Activated CD8-positive, alpha-beta memory T cell treated with anti-CD3 and anti-CD28 coated beads, Interleukin-2, amount 50 U/mL, for 24 hours (primary cell): Measurements from ENCODE around the gene ARHGAP40.
"Not testable (repeated sequence)": the region's sequence is repeated elsewhere in the genome, so short reads cannot be mapped to it uniquely, and the experiment has no call there.

ENCODE experiments used
- DNase-seq: peaks from one replicate; pipeline ENCODE4 v3.0.0-alpha.2; 2020; ENCODE audit errors: extremely low read depth

ARHGAP40 gene

DNA sequence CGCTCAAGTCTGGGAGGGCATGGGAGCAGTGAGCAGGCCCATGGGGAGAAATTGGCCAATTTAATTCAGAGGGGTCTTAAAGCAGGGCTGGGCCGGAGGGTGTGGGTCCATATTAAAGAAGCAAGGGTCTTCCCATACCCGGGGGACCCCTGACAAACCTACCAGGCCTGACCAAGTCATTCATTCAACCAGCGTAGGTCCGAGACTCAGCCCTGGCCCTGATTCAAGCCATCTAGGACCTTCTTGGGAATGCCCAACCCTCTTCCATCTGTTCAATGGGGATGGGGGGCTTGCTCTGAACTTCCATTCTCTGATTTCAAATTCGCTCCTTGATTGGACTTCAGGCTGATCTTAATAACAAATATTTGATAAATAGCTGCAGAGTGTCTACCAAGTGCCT, 13.3 kb upstream of the ARHGAP40 start:
- DNase-seq: no peak

- DNase-seq: no peak
Observed at GRCh38 chr20:38589351-38589750, 12.3 kb upstream of the ARHGAP40 start.

GRCh38 chr20:38589967-38590675, 11.5 kb upstream of the ARHGAP40 start:
- DNase-seq: no peak

GRCh38 chr20:38590676-38591473, 10.7 kb upstream of the ARHGAP40 start:
- no peak for DNase-seq

- DNase-seq: no peak
Observed at GRCh38 chr20:38591474-38592410, 9.9 kb upstream of the ARHGAP40 start.

GRCh38 chr20:38592411-38592790, 9.2 kb upstream of the ARHGAP40 start:
- DNase-seq: not testable (repeated sequence)

- DNase-seq: not testable (repeated sequence)
Observed at GRCh38 chr20:38594281-38594680, 7.3 kb upstream of the ARHGAP40 start.

- not testable (repeated sequence) for DNase-seq
Observed at GRCh38 chr20:38595886-38596285, 5.7 kb upstream of the ARHGAP40 start.

DNA sequence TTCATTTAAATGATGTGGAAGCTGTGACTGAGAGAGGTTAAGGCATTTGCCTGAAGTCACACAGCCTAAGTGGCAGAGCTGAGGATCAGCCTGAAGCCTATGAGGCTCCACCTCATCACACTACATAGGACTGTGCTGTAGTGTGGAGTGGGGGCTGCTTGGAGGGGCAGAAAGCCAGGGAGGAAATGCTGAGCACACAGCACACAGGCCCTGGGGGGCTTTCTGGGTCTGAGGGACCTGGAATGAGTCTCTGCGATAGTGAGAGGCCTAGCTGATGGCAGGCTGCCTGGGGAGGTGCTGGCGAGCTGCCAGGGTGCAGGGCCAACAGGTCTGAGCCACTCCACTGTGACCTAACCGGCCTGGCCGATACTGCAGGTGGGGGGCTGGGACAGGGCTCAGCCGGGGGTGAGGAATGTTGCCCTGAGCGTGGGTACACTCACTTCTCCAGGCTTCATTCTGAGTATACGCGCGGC, 2.2 kb upstream of the ARHGAP40 start:
- no peak for DNase-seq

- no peak for DNase-seq
Observed at GRCh38 chr20:38600057-38600456, 1.6 kb upstream of the ARHGAP40 start.

DNA sequence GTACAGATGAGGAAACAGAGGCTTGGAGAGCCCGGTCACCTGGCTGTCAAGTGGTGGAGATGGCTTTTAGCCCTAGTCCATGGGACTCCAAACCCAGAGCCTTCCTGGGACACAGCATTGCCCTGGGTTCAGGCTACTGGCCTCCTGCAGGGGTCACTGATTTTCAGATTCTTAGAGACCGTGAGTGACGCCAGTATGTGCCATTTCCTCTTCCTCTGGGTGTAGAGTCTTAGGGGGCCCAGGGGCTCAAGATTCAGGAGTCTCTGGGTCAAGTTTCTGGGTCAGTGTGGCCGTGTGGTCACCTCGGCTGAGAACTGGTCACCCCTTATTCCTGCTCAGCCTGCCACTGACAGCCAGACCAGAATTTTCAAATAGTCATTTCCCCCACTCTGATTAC, 574 bp downstream of the ARHGAP40 start:
- DNase-seq: no peak

DNA sequence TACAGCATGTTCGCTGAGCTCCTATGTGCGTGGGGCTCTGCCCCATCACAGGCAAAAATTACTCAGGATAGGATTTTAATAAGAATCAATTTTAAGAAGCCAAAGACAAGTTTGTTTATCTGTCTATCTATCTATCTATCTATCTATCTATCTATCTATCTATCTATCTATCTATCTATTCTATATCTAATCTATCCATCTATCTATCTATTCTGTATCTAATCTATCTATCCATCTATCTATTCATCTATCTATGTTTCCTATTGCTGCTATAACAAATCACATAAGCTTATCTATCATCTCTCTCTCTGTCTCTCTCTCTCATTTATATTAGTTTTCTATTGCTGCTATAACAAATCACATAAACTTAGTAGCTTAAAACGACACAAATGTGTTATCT, 1.7 kb downstream of the ARHGAP40 start:
- no peak for DNase-seq

DNA sequence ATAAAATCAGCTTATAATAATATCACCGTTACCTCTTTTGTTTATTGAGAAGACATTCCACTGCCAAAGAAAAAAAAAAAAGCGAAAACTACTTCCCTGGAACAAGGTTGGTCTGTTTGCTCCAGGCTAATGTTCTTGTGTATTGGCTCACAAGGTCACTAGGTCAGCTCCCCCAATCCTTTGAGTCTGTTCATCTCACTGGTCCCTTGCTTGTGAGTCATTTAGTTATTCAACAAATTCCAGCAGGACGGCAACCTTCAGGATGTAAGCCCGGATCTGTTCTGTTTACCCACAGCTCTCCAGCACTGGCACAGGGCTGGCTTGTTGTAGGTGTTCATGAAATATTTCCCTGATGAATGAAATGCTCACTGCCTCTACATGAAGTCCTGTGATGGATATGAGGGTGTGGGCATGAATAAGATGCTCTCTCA, 3.3 kb downstream of the ARHGAP40 start:
- DNase-seq: no peak

DNA sequence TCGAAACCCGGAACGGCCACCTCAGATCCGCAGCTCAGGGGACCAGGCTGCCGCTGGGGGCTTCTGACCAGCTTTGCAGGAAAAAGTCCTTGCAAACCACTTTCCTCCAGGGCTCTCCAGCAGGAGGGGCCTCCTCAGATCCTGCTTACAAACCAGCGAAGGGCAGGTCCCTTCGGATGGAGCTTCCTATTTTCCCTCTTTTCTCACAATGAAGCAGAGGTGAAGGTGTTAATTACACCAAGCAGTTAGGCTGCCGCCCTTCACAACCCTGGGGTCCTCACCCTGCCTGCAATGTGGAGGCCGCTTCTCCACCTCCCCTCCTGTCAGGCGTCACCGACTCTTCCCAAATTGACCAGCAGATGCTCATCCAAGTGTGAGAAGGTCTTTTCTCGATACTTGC, 5.7 kb downstream of the ARHGAP40 start:
- DNase-seq: no peak

DNA sequence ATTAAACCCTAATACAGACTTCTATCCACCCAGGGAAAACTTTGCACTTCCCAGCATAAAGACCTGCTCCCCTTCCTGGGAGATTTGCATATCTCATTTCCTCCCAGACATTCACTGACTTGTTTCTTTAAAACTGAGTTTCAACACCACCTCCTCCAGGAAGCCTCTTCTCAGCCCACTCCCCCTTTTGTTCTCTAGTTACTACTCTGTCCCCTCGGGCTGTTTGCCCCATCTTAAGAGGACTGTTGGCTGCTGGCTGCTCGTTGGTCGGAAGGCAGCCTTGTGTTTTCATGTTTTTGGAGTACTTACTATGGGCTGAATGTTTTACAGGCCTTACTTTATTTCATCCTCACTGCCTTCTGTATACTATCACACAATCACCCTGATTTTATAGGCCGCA, 6.6 kb downstream of the ARHGAP40 start:
- DNase-seq: no peak

GRCh38 chr20:38609815-38610214, 8.2 kb downstream of the ARHGAP40 start:
- DNase-seq: no peak

DNA sequence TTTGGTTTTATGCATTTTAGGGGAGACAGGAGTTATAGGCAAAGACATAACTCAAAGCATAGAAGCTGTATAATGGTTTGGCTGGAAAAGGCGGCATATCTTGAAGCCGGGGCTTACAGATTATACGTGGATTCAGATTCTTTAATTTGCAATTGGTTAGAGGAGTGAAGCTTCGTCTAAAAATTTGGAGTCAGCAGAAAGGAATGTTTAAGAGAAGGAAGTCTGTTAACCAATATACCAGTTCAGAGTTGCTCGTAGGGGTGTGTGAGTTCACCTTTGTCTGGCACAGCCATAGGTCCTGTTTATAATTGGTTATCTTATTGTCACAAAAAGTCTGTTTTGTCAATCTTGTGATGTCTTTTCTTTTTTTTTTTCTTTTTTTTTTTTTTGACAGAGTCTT, 8.9 kb downstream of the ARHGAP40 start:
- DNase-seq: no peak

DNA sequence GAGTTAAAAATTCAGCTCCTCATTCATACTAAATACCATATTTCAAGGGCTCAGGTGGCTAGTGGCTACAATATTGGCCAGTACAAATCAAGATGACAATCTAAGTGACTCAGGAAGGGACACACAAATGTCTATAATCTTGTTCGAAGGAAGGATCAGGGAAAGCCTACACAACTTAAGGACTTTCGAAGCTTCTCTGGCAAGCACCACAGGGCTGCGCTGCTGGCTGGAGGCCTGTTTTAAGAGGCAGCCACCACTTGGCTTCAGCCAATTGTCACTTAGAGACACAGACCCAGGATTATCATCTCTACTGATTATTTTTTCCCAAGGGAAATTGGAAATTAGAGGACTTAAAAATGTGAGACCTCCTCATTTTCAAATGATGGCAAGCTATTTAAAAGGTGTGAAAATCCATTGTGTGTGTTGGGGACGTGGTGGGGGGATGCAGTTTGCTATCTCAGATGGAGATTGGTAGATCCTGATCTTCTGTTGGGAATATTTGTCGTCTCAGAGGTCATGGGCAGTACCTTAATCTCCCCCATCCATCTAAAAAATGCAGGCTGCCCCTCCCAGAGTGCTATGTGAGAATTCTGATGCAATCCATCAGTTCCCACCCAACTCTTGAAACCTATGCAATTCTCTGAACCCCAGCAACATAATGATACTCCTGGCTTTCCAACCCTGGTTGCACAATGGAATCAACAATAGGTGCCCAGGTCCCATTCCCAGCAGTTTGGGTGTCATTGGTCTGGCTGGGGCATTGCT, 11.3 kb downstream of the ARHGAP40 start:
- DNase-seq: no peak

DNA sequence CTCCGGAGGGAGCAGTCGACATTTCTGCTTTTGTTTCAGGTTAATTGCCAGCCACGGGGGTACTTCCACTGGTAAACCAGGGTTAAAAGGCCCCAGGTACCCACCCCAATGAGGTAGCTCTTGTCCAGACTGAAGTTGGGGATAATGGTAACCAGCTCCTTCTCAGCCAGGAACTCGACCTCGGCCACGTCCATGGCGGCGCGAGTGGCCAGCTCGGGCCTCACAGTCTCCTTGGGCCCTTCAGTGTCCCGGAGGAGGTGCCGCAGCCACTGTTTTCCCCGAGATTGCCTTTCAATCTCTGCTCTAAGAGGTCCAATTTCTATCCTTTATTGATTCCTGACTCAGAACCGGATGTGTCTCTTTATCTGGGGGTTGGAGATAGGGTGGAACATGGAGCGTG, 13.7 kb downstream of the ARHGAP40 start:
- DNase-seq: no peak

- no peak for DNase-seq
Observed at GRCh38 chr20:38616457-38616856, 14.8 kb downstream of the ARHGAP40 start.
